Measurements from ENCODE around the gene SPECC1L. TPM values are rescaled to one million over a fixed set of nuclear protein-coding genes. Genes with fewer than 3 reads are reported as not detected.
A peak's percentile ranks its signal among the peaks of the same experiment; 100 is the strongest.

The SPECC1L gene
- total RNA-seq, 1 donor from 2014 or later: 56.3 TPM

DNA sequence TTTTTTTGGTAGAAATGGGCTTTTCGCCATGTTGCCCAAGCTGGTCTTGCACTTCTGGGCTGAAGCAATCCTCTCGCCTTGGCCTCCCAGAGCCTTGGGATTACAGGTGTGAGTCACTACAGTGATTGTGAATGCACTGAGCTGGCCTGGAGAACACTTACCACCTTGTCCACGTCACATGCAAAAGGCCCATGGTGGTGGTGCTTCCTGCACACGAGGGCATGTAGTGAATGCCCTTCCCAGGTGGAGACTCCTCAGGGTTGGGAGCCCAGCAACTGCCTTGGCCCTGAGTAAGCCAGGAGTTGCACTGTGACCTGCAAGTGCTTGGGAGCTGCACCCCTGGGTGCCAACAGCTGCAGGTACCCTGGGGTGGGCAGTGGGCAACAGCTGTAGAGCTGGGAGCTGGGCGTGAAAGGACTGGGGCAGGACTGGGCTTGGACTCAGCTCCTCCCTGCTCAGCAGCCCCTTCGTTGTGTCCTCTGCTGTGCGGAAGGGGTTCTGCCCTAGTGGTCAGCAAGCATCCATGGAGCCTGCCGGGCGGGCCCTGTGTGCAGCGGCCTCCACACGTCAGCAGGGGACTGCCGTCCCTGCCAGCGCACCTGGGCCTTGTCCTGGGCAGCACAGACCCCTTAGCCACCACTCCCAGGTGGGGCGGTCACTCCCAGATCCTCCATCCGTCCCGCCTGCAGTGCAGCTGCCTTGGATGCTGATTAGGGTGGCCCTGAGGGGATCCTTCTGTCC, 147.4 kb downstream of the SPECC1L start:
- no peak for DNase-seq

DNA sequence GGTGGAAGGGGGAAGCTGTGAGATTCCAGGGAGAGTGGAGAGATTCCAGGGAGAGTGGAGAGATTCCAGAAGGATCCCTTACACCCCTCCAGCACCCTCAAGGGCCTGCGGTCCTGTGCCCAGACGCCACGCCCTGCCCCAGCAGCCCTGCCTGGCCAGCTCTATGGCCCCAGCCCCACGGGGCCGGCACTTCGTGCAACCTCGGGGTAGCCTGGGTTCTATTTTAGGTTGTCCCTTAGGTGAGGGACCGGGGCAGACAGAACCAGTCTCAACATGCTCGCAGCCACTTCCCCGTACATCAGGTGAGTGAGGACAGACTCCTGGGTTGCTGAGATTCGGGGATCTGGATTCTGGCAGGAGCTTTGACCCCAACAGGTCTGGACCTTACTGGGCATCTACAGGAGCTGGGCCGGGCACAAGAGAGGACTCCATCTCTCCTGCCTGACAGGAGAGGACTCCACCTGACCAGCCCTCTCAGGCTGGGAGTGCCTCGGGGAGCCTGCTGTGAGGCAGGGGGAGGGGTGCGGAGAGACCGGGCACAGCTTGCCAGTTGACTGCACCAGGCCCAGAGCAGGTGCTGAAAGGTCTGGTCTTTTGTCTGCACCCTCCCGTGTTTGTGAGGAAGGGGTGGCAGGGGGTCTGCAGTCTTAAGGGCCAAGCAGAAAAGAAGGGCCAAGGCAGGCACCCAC, 148.3 kb downstream of the SPECC1L start:
- DNase-seq: no peak

DNA sequence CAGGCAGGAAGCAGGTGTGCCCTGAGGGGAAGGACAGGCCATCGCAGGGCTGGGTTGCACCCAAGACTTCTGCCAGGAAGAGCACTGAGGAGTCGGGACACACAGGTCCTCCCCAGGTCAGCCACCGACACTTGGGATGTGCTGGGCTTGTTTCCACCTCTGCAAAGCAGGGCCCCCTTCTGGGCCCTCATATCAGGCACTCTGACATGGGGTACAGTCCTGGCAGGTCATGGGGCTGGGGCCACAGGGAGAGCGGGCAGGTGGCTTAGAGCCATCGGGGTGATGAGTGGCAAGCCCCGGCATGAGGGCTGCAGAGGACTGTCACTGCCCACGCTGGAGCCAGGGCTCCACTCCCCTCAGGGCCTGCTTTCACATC, 148.8 kb downstream of the SPECC1L start:
- DNase-seq: no peak

GRCh38 chr22:24420072-24420976, 149.7 kb downstream of the SPECC1L start:
- peak; percentile 95 for DNase-seq

DNA sequence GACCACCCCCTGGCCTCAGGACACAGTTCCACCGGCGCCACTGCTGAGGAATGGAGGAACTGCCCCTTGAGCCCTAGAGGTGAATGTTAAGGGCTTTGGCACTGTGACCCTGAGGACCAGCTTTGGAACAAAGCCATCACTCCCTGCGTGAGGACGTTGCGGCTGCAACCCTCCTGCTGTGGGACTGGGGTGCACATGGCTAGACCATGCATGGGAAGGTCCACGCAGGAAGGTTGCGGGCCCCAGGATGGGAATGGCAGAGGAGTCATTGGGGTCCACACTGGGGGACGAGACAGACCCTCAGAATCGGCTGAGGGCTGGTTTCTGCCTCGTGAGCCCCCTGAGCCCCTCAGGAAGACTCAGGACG, 150.3 kb downstream of the SPECC1L start:
- DNase-seq: no peak

- DNase-seq: peak; percentile 26
Observed at GRCh38 chr22:24421428-24421931, 150.8 kb downstream of the SPECC1L start.

DNA sequence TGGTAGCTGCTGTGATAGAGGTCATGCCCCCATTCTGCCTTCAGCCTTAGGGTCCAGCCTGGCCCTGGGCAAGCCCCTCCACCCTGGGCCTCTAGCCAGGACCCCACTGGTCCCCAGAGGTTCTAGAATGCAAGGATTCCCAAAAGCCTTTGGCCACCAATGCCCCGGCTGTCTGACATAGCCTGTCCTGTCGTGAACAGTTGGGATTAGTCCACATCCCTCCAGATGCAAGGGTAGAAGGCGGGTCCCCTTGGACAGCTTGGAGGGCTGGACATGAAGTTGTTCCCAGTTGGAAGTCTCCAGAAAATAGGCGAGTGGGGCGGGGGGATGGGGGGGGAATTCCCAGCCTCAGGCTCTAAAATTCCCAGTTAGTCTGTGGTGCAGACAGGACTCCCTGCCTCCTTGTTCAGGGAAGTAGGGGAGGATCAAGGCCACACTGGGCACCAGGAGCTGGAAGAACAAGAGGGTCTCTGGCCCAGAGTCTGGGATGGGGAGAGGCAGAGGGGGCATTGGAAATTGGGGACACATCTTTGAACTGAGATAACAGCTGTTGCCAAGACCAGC, 151.6 kb downstream of the SPECC1L start:
- DNase-seq: no peak

GRCh38 chr22:24423519-24424000, 152.9 kb downstream of the SPECC1L start:
- DNase-seq: peak; percentile 61

- peak; percentile 34 for DNase-seq
Observed at GRCh38 chr22:24424001-24424900, 153.6 kb downstream of the SPECC1L start.

DNA sequence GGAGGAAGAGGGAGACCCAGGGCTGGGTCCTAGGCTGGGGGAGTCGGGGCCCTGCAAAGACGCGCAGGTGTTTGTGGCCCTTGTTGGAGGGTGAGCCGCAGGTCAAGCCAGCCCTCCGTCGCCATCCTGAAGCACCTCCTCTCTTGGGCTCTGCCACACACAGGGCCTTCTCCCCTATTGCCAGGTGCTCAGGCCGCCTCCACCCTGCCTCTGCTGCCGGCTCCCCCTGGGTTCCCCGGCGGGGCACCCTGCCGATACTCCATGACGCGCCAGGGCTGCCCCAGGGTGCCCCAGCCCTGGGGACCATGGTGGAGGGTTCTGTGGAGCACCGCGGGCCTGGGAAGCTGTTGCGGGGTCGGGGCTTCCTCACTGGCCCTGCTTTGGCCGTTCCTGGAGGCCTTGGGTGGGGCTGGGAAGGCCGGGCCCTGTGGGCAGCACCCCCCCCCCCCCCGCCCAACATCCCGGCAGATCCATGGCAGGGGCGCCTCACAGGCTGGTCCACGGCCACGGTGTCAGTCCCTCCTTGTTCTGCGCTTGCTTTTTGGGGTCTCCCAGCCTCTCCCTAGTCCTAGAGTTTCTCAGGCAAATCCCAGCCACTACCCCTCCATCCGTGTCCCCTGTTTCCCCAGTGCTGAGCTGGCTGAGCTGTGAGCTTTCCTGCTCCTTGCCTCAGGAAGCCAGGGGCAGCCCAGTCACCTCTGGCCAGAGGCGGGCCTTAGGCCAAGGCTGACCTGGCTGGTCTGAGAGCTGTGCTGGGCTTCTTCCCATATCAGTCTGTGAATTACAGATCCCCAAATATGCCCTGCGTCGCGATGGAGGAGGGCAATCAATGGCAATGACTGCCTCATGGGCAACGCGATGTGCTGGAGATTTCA, 154.5 kb downstream of the SPECC1L start:
- no peak for DNase-seq

DNA sequence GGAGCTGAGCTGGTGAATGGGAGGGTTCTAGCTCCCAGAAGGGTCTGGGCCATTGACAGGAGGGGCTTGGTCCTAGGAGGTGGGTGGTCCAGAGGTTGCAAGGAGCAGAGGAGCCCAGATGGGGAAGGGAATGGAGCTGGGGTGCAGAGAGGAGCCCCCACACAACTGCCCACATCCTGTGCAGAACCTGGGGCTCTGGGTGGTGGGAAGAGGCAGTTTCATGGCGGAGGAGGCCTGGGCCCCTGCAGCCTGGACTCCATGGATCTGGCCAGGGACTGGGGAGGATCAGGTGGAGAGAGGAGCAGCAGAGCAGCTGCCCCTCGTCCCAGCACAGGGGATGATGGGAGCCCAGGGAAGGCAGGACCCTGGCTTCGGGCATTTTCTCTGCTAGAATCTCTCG, 155.8 kb downstream of the SPECC1L start:
- DNase-seq: no peak

- no peak for DNase-seq
Observed at GRCh38 chr22:24426851-24427499, 156.3 kb downstream of the SPECC1L start.

GRCh38 chr22:24427500-24428164, 157.0 kb downstream of the SPECC1L start, which contains the start of gene ADORA2A:
ADORA2A (plus strand) TSS chr22:24427599; CDS start chr22:24433405, 5,806 bp downstream.
- no peak for DNase-seq

DNA sequence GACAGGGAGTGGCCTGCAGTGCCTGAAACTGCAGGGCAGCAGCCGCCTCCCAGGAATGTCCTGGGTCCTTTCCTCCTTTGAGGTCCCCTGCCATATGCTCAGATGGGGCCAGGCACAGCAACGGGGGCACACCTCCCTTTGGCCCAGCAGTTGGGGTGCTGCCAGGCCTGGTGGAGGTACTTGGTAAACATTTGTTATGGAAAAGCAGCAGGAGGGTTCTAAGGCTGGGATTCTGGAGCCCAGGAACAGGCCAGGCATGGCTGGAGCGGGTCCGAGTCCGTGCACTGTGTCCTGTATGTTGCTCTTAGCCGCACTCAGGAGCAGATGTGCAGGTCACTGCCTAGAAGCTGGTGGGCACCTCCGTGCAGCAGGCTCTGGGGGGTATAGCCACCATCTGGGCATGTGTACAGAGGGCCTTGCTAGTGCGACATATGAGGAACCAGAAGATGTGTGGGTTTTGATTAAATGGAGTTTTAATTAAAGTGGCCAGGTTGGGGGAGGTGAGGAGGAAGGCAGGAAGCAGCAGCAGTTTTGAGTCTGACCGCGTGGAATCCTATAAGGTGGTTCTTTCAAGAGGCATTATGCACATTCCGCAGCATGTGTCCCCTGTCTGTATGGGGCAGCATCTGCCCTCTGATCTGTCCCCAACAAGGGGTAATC, 158.2 kb downstream of the SPECC1L start:
- DNase-seq: no peak

DNA sequence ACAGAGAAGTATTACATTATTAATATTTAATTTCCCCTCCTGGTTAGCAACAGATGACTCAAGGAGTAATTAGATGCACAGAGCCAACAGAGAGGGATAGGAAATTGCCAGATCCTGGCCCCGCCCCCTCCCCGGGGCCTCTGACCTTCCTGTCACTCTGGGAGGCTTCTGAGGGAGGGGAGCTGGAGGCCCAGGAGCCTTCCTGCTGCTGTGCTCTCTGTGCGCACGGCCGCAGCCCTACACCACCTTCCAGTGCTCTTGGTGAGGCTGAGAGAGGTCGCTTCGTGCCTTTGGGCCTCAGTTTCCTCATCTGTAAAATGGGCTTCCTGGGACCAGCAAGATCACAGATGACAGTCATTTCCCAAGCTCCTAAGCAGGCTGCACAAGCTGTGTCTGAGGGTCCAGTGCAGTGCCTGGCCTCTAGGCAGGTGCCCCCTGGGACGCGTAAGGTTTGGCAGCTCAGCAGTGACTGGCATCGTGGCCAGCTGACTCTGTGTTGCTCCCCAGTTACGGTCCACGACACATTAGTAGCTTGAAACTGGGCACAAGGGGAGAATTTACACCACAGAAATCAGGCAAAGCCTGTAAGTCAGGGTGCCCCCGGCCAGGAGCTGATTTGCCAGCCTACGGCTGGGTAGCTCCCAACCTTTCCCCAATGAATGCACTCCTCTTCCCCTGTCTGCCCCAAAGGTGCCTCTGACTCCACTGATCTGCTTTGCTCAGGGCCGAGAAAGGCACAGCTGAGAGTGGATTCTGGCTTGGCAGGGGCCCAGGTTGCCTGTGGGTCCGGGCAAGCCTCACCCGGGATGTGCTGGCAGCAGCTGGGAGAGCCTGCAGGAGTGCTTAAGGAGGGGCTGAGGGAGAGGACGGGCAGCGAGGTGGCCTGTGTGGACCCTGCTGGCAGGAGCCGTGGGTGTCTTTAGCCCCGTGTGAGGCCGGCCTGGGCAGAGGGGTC, 159.1 kb downstream of the SPECC1L start:
- DNase-seq: peak; percentile 56

GRCh38 chr22:24430431-24431308, 160.0 kb downstream of the SPECC1L start:
- no peak for DNase-seq
